Islet precursor cell (in vitro differentiated cells): ENCODE results near the gene TSPAN1.

Experiments
- DNase-seq: peaks from one replicate; pipeline ENCODE4 v3.0.0-alpha.2; 2018

Gene TSPAN1

DNA sequence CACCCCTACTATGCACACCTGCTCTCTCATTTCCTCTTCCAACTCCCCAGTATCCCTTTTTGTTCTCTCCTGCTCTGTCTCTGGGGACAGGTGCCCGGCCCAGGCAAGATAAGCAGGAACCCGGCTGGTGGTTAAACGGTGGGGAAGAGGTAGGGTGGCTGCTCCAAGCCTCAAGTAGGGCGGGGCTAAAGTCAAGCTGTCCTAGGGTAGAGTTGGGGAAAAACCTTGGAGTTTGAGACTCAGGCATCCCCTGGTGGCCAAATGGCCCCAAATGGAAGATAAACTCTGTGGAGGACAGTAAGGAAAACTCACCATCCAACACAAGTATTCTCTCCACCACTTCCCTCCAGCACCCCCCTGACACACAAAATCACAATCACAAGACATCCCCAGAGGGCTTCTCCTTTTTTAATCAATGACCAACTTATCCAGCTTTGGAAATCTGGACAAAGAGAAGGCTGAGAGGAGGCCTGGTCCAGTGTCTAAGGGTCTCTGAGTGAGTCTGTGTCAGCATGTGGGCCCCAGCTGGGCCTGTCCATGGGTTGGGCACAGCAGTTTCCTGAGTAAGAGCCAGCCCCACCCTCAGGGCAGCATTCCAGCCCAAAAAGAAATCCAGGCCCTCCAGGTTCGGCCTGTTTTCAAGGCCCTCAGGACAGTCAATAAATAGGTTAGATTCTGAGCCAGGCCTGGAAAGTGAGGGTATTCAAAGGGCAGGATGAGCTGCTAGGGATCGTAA lies 13.6 kb downstream of the TSPAN1 start:
- DNase-seq = peak; percentile 91

DNA sequence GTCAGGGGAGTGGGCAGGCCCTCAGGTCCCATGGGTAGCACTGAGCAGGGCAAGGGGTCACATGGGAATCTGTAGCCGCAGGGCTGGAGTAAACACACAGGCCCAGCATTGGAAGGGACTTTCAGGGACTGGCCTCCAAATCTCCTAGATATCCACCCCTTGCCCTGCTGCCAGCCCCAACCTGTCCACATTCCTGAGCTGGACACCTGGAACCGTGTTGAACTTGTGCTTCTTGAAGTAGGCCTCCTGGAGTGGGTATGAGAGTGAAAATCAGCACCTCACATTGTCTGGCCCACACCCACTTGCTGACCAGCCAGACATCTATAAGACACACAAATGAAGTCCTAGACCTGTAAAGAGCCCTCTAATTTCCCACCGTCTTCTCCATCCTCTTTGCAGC lies 15.7 kb downstream of the TSPAN1 start:
- DNase-seq = no peak

DNA sequence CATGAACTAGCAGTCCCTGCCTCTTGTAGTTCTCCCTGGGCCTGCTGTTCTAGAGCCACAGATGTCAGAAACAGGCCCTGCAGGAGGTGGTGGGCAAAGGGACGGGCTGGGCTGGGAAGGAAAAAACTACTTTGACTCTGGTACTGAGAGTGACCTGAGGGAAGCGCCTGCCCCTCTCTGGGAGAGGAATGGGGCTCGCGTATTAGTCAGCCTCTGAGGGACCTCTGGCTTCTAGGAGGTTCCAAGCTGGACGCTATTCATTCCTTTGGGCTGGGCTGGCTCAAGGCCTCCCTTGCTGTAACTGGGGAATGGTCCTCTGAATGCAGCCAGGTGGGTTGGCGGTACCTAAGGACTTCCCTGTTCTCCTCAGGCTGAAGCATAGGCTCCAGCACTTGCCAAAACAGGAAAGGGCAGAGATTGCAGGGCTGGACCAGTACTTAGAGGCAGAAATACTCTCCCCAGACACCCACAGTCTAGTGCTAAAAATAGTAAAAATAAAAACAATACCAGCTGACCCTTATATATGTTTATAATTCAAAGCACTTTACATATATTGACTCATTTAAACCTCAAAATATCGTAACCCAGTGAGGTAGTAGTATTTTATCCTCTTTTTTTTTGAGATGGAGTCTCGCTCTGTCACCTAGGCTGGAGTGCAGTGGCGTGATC lies 16.3 kb downstream of the TSPAN1 start:
- DNase-seq = no peak

DNA sequence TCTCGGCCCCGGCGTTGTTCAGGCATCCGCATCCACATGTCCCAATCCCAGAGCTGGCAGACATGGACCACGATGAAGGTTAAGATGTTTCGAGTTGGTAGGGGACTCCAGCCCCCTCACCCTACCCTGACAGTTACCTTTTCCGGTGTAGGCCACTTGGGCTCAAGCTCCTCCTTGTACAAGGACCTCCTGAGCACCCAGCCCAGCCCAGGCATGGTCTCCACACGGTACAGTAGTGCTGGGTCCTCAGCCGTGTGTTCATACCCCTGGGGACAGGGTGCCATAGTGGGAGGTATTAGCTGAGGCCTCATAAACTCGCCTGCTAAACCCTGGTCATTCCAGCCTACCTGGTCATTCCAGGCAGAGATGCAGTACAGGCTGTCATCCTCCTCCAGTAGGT lies 17.3 kb downstream of the TSPAN1 start:
- DNase-seq = no peak

GRCh38 chr1:46193285-46193684 lies 18.4 kb downstream of the TSPAN1 start:
- DNase-seq = no peak

GRCh38 chr1:46193984-46194570 lies 19.2 kb downstream of the TSPAN1 start:
- DNase-seq = no peak

DNA sequence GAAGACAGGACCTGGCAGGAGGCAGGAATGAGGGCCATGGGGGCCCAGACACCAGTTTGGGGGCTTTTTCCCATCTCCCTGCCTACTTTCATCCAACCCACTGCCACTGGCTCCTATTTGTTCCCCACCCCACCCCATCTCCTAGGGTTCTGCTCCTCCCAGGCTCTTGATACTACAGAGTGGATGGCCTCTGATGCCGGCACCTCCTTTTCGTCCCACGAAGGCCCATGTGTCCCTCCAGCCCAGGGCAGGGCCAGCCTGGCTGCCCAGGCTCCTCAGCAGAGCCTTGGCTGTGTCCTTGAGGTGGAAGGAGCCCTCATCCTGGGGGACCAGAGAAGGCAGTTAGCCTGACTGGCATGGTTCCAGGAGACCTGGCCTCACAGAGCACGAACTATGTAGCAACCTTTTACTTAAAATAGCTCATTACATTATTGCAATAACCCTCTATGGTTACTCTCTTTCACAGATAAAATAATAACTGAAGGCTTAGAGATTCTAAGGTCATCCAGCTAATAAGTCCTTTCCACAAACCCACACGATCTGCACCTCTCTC lies 19.8 kb downstream of the TSPAN1 start:
- no peak for DNase-seq

DNA sequence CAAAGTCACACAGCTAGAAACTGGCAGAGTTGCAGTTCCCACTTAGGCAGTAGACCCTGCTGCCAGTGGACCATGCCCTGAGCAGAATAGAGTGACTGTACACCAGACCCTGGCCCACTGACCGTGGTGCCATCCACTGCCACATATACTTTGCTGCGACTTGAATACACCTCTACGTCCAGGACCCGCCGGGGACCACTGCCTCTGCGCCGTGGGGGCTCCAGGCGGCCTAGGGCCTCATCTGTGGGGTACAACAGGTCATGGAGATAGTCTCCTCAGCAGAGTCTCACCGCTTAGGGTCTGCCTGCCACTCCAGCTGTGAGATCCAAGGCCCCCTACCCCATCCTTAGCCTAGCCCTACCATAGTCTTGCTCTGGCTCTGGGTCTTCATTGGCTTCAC lies 21.7 kb downstream of the TSPAN1 start:
- DNase-seq = no peak

- no peak for DNase-seq
Observed at GRCh38 chr1:46197560-46197963, 22.7 kb downstream of the TSPAN1 start.

DNA sequence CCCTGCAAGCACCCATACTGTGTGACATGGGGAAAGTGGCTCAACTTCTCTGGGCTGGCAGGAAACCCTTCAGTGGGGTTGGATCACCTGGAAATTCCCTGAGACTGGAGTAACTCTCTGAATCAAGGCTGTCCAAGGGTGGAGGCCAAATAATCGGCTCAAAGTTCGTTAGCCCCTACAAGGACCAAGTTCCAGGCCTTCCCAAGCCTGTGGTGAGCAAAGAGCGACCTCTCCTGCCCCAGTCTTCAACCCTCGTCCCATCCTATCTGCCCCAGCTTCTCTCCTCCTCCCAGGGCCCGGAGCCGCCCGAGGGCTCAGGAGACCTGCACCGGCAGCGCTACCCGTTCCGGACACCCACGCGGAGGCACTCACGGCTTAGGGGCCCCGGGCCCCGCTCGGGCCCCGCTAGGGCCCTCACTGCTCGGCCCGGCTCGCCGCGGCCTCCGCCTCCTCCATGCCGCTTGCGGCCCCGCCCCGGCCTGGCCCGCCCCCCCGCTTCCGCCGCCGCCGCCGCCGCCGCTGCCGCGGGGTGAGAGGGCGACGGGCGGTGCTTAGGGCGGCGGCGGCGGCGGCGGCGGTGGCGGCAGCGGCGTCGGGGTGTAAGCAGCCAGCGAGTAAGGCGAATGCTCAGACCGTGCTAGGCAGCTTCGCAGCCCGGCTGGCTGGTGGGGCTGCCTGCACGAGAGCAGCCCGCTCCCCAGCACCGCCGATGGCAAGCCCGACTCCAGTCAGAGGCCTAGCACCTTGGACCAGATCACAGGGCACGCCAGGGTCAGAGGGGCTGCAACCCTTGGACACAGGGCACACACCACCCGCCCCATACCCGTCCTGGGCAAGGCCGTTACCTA lies 23.3 kb downstream of the TSPAN1 start, which contains the start of gene POMGNT1:
Gene POMGNT1, minus strand, starts transcription at position 471 of the 848 bp plus-strand sequence. CDS start 613 bp downstream, outside the sequence.
- peak; percentile 89 for DNase-seq

GRCh38 chr1:46199233-46199749 lies 24.4 kb downstream of the TSPAN1 start:
- no peak for DNase-seq

DNA sequence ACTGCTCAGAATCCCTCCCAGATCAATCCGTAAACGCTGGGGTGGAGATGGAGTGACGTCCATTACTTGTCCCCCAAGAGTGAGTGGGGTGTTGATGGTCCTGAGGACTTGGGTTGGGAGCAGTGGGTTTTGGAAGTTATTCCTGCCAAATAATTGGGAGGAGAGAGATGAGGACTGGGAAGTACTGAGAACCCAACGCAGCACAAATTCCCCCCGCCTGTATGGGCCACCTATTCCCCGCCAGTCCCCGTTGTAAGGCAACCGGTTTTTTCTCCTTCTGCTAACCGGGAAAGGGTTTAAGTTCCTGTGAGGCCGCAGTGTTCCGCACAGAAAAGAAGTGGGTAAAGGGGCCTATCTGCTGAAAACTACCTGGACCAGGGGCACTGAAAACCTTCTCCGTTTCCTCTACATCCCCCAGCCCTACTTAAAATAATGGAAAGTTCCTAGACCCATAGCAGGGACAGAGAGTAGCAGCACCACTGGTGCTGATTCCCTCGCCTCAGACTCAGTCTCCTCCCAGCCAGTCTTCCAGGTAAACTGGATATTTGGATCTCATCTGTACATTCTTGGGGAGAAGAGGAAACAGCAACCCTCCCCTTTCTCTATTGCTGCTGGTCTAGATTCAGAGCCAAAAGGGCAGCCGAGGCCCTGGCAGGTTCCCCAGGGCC lies 29.0 kb downstream of the TSPAN1 start:
- no peak for DNase-seq

- no peak for DNase-seq
Observed at GRCh38 chr1:46204406-46204742, 29.5 kb downstream of the TSPAN1 start.

GRCh38 chr1:46205141-46205540 lies 30.3 kb downstream of the TSPAN1 start:
- DNase-seq = no peak

GRCh38 chr1:46205791-46206190 lies 30.9 kb downstream of the TSPAN1 start:
- DNase-seq = no peak

DNA sequence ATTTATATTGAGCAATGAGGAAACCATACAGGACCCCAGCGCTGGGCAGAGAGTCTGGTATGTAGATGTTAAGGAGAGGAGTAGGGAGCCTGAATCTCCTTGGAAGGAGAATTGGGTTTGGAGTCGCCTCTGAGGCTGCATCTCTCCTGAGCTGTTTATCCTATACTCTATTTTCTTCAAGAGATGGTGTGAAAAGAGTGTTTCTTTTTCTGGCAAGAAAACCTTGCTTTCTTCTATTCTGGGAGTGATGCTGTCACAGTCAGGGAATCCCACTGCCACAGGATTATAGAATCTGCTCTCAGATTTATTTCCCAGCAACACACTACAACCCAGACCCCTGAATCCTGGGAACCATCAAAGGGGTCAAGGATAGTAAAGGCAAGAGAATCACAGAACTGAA lies 31.5 kb downstream of the TSPAN1 start:
- no peak for DNase-seq

GRCh38 chr1:46210561-46210960 lies 35.7 kb downstream of the TSPAN1 start:
- DNase-seq = no peak

DNA sequence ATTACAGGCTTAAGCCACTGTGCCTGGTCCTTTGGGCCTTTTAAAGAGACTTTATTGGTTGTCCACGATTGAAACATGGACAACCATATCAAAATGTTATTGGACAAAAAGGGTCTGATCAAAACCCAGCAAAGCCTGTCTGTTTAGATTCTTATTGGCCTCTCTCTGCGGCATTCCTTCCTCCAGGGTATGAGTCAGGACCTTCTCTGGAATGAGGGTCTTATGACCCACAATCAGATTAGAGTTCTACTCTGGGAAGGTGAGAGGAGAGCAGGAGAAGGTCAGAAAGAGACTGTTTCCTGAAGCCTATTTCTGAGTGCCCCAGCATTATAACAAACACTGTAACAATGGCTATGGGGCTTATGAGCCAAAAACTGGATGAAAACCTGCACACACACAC lies 36.2 kb downstream of the TSPAN1 start:
- peak; percentile 84 for DNase-seq

DNA sequence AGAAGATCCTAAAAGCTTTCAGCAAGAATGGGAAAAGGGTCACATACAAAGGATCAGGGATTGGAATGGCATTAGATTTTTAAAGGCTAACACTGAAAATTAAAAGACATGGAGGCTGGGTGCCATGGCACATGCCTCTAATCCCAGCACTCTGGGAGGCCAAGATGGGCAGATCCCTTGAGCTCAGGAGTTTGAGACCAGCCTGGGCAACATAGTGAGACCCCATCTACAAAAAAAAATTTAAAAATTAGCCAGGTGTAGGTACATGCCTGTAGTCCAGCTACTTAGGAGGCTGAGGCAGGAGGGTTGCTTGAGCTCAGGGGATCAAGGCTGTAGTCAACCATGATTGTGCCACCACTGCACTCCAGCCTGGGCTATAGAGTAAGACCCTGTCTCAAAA lies 40.6 kb downstream of the TSPAN1 start:
- no peak for DNase-seq

GRCh38 chr1:46218443-46218842 lies 43.6 kb downstream of the TSPAN1 start:
- DNase-seq = no peak

GRCh38 chr1:46219551-46220520 lies 44.9 kb downstream of the TSPAN1 start:
- DNase-seq = no peak
